Measurements from ENCODE around the gene NKX6-1. TPM values are rescaled to one million over a fixed set of nuclear protein-coding genes. Genes with fewer than 3 reads are reported as not detected.
A peak's percentile ranks its signal among the peaks of the same experiment; 100 is the strongest.

NKX6-1 gene
- total RNA-seq, 3 donors from 2014 or later: 0.33 to 0.44 TPM; not detected in 1

- H3K27ac ChIP-seq: no peak overlapping the region
- no peaks in the 10 kb centered on the region for H3K9me3 ChIP-seq
- no peaks in the 10 kb centered on the region for H3K36me3 ChIP-seq
- DNase-seq (ENCODE audit: low spot score in 2 of 2): no peak
- no peak overlapping the region for H3K4me3 ChIP-seq
- TF ChIP-seq POLR2A (IDR thresholded peaks at IDR 0.05) (no peak), POLR2AphosphoS5 (IDR thresholded peaks at IDR 0.05) (no peak), CTCF (IDR thresholded peaks at IDR 0.05) (no peak)
- H3K27me3 ChIP-seq: peaks cover 4 to 63% of the 10 kb centered on the region in 2 donors
- intact Hi-C loops (cut with DNase I; ENCODE audit: low total_unique reads): no loop called here
- no peaks in the 10 kb centered on the region for H3K4me1 ChIP-seq
Measured at GRCh38 chr4:84484236-84484635, 14.9 kb downstream of the NKX6-1 start.

- Histone ChIP-seq H3K36me3 (no peaks in the 10 kb centered on the region), H3K27ac (no peak overlapping the region), H3K27me3 (peaks cover 4 to 60% of the 10 kb centered on the region in 2 donors), H3K4me1 (no peaks in the 10 kb centered on the region), H3K9me3 (no peaks in the 10 kb centered on the region), H3K4me3 (peak overlapping the region in 1 of 3 donors; percentile 59)
- no peak for DNase-seq (ENCODE audit: low spot score in 2 of 2)
- intact Hi-C loops (cut with DNase I; ENCODE audit: low total_unique reads): no loop called here
- TF ChIP-seq POLR2A (IDR thresholded peaks at IDR 0.05): no peak
- TF ChIP-seq CTCF (IDR thresholded peaks at IDR 0.05): no peak
- TF ChIP-seq POLR2AphosphoS5 (IDR thresholded peaks at IDR 0.05): no peak
Measured at GRCh38 chr4:84483688-84484087, 15.4 kb downstream of the NKX6-1 start.

GRCh38 chr4:84482564-84483563 lies 16.2 kb downstream of the NKX6-1 start:
- TF ChIP-seq POLR2A (IDR thresholded peaks at IDR 0.05) (no peak), POLR2AphosphoS5 (IDR thresholded peaks at IDR 0.05) (no peak), CTCF (IDR thresholded peaks at IDR 0.05) (no peak)

GRCh38 chr4:84481860-84482245 lies 17.2 kb downstream of the NKX6-1 start:
- TF ChIP-seq CTCF (IDR thresholded peaks at IDR 0.05): no peak
- no peak for TF ChIP-seq POLR2AphosphoS5 (IDR thresholded peaks at IDR 0.05)
- no peak for TF ChIP-seq POLR2A (IDR thresholded peaks at IDR 0.05)
- no peaks in the 10 kb centered on the region for H3K4me1 ChIP-seq
- H3K36me3 ChIP-seq: no peaks in the 10 kb centered on the region
- intact Hi-C loops (cut with DNase I; ENCODE audit: low total_unique reads): no loop called here
- peak overlapping the region in 1 of 3 donors; percentile 16 for H3K4me3 ChIP-seq
- peaks cover 4 to 60% of the 10 kb centered on the region in 2 donors for H3K27me3 ChIP-seq
- H3K27ac ChIP-seq: no peak overlapping the region
- DNase-seq (ENCODE audit: low spot score in 2 of 2): no peak
- no peaks in the 10 kb centered on the region for H3K9me3 ChIP-seq

More at GRCh38 chr4:84482564-84483563, 16.2 kb downstream of the NKX6-1 start:
- intact Hi-C loops (cut with DNase I; ENCODE audit: low total_unique reads): no loop called here
- H3K27me3 ChIP-seq: peaks cover 4 to 60% of the 10 kb centered on the region in 2 donors
- no peak overlapping the region for H3K27ac ChIP-seq
- H3K9me3 ChIP-seq: no peaks in the 10 kb centered on the region
- no peaks in the 10 kb centered on the region for H3K36me3 ChIP-seq
- DNase-seq (ENCODE audit: low spot score in 2 of 2): no peak
- no peaks in the 10 kb centered on the region for H3K4me1 ChIP-seq
- H3K4me3 ChIP-seq: peak overlapping the region in 2 of 3 donors; percentile 23 to 59

All from breast epithelium (tissue), 4 donors.